Activated CD8-positive, alpha-beta memory T cell treated with anti-CD3 and anti-CD28 coated beads, Interleukin-2, amount 10 ng/mL, durations not matched to agents 7 days and 5 days (primary cell): Measurements from ENCODE around the gene SPATA13. TPM values are rescaled to one million over a fixed set of nuclear protein-coding genes. Genes with fewer than 3 reads are reported as not detected.
"Not testable (repeated sequence)": the region's sequence is repeated elsewhere in the genome, so short reads cannot be mapped to it uniquely, and the experiment has no call there.

Experiments used
- ATAC-seq: fragments of 150-1000 bp; cut with Tn5 transposase; one replicate; pipeline ENCODE4 v1.10.0; 2021; ENCODE audit warnings: moderate library complexity
- CTCF ChIA-PET: fragments of 350-600 bp; sonication (Branson Sonifier 250); formaldehyde crosslinking; loops from one replicate; lab custom pipeline; 2021; ENCODE audit warnings: antibody characterized with exemption; lab: Charles Lee
- DNase-seq: peaks from one replicate; pipeline ENCODE4 v3.0.0-alpha.2; 2020
- H3K27ac Mint-ChIP-seq: one replicate; pipeline ENCODE4 v1.8.0; 2021; ENCODE audit warnings: mild to moderate bottlenecking, mixed read lengths
- H3K27me3 Mint-ChIP-seq: one replicate; pipeline ENCODE4 v1.8.0; 2021; ENCODE audit warnings: mixed read lengths
- H3K36me3 Mint-ChIP-seq: one replicate; pipeline ENCODE4 v1.8.0; 2021; ENCODE audit warnings: mild to moderate bottlenecking, mixed read lengths
- H3K4me1 Mint-ChIP-seq: one replicate; pipeline ENCODE4 v1.8.0; 2021; ENCODE audit warnings: mixed read lengths
- H3K4me3 Mint-ChIP-seq: one replicate; pipeline ENCODE4 v1.8.0; 2021; ENCODE audit warnings: mild to moderate bottlenecking, moderate library complexity, mixed read lengths
- H3K9me3 Mint-ChIP-seq: one replicate; pipeline ENCODE4 v1.8.0; 2022; ENCODE audit warnings: low read depth, mixed read lengths
- total RNA-seq, 2 experiments: library from RNA; stranded (reverse); gene quantifications; one replicate each; pipeline ENCODE4 v1.2.3, GENCODE V29; 2021

The SPATA13 gene
- 10 to 100 TPM; 51.0 to 57.8 TPM for total RNA-seq

DNA sequence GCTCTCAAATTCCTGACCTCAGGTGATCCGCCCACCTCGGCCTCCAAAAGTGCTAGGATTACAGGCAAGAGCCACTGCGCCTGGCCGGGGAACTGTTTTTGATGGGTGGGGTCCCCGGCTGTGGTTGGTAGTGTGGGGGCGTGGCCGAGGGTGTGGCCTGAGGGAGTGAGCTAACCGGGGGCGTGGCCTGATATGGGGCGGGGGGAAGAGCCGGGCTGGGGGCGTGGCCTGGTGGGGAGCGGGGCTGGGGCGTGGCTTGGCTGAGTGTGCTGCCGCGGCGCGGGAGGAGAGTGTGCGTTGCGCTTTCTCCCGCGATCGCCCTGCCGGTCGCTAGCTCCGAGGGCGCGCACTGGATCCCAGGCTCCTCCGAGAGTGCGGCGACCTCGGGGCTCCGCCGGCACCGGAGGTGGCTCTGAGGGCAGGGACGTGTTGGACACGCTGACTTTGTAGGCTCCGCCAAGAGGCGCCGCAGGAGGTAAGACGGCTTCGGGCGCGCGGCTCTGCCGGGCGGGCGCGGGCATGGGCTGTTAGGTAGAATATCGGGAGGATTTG lies at the start of gene SPATA13:
SPATA13 (plus strand) TSS at position 263 of the 552 bp plus-strand sequence. CDS start 62,210 bp downstream, outside the sequence.
- peak within 1 kb of the TSS; percentile 83 for H3K4me3 Mint-ChIP-seq
- H3K27me3 Mint-ChIP-seq = peaks cover 13% of the 10 kb centered on the region
- CTCF ChIA-PET = interaction anchor here (0.6 to 2.3 kb wide), 16 partner anchors 8 to 139 kb away, joined by 3 to 7 read pairs (median 3); no protein-coding TSS in a partner anchor
- H3K27ac Mint-ChIP-seq = peak within 1 kb of the TSS; percentile 48
- peaks cover 2% of the 10 kb centered on the region for H3K36me3 Mint-ChIP-seq
- no peaks in the 10 kb centered on the region for H3K9me3 Mint-ChIP-seq
- DNase-seq = peak; percentile 94
- ATAC-seq = peak; percentile 93
- peaks cover 33% of the 10 kb centered on the region for H3K4me1 Mint-ChIP-seq

DNA sequence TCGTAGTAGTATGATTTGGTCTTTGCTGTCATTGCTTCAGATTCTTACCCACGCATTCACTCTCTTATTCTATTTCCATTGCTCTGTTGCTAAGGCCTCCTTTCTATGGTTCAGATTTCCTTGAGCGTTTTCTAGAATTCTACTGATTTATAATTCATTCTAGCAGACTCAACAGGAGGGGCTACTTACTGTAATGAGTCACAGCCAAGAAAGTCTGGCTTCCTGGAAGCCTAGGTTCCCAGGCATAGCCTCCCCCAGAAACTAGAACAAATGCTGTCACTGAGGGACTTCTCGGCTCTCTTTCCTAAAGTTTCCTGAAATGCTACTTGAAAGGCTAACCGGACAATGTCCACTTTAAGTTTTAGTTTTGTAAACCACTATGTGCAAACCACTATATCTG lies 47.7 kb upstream of the SPATA13 start:
- Mint-ChIP-seq H3K4me3 (no peak overlapping the region), H3K9me3 (no peaks in the 10 kb centered on the region), H3K36me3 (no peaks in the 10 kb centered on the region), H3K27me3 (peaks cover 25% of the 10 kb centered on the region), H3K27ac (no peak overlapping the region), H3K4me1 (peaks cover 10% of the 10 kb centered on the region)
- ATAC-seq (no peak), DNase-seq (no peak)
- CTCF ChIA-PET = interaction anchor here (1.0 kb wide), 1 partner anchor 59 kb away, joined by 3 read pairs; no protein-coding TSS in a partner anchor

GRCh38 chr13:24115671-24116070 lies 44.8 kb upstream of the SPATA13 start:
- Mint-ChIP-seq H3K27me3 (peaks cover 15% of the 10 kb centered on the region), H3K4me3 (no peak overlapping the region), H3K9me3 (no peaks in the 10 kb centered on the region), H3K36me3 (peaks cover 2% of the 10 kb centered on the region), H3K4me1 (peaks cover 29% of the 10 kb centered on the region), H3K27ac (no peak overlapping the region)
- CTCF ChIA-PET = interaction anchor here (1.5 kb wide), 1 partner anchor 63 kb away, joined by 5 read pairs; no protein-coding TSS in a partner anchor
- ATAC-seq (no peak), DNase-seq (no peak)

GRCh38 chr13:24116131-24116530 lies 44.4 kb upstream of the SPATA13 start:
- Mint-ChIP-seq H3K36me3 (peaks cover 2% of the 10 kb centered on the region), H3K9me3 (no peaks in the 10 kb centered on the region), H3K27ac (no peak overlapping the region), H3K4me1 (peaks cover 33% of the 10 kb centered on the region), H3K27me3 (peaks cover 15% of the 10 kb centered on the region), H3K4me3 (no peak overlapping the region)
- CTCF ChIA-PET = interaction anchor here (1.5 kb wide), 1 partner anchor 63 kb away, joined by 5 read pairs; no protein-coding TSS in a partner anchor
- DNase-seq (no peak), ATAC-seq (no peak)

- CTCF ChIA-PET = interaction anchor here (0.8 to 2.4 kb wide), 2 partner anchors 21 to 98 kb away, joined by 3 to 5 read pairs; no protein-coding TSS in a partner anchor
- peak overlapping the region; percentile 34 for H3K27ac Mint-ChIP-seq
These were observed 41.9 kb upstream of the SPATA13 start for GRCh38 chr13:24118576-24118975.

GRCh38 chr13:24119626-24120508 lies 40.7 kb upstream of the SPATA13 start:
- no peak overlapping the region for H3K4me3 Mint-ChIP-seq
- ATAC-seq (no peak), DNase-seq (no peak)
- no peak overlapping the region for H3K27ac Mint-ChIP-seq
- CTCF ChIA-PET = interaction anchor here (2.4 to 2.6 kb wide), 2 partner anchors 10 to 100 kb away, joined by 5 to 8 read pairs; no protein-coding TSS in a partner anchor
- peaks cover 2% of the 10 kb centered on the region for H3K36me3 Mint-ChIP-seq
- peaks cover 11% of the 10 kb centered on the region for H3K27me3 Mint-ChIP-seq
- no peaks in the 10 kb centered on the region for H3K9me3 Mint-ChIP-seq
- H3K4me1 Mint-ChIP-seq = peaks cover 55% of the 10 kb centered on the region

More at GRCh38 chr13:24118576-24118975, 41.9 kb upstream of the SPATA13 start:
- Mint-ChIP-seq H3K36me3 (peaks cover 2% of the 10 kb centered on the region), H3K9me3 (no peaks in the 10 kb centered on the region), H3K4me3 (no peak overlapping the region), H3K4me1 (peaks cover 52% of the 10 kb centered on the region), H3K27me3 (peaks cover 8% of the 10 kb centered on the region)
- ATAC-seq = peak; percentile 50
- no peak for DNase-seq

DNA sequence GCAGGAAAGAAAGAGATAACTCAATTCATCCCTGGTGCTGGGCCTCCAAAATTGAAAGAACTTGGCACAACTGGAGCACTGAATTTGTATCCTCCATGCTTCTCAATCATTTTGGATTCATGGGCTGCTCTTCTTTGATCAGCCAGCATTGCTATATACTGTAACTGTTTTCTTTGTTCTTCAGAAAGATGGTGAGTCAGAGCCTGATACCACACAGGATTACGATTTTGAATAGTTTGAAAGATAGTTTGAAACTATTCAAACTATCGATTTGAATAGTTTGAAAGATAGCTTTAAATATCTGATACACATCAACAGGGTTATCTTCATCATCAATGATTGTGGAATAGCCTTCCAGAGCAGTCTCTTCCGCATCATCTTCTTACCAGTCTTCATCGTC lies 38.5 kb upstream of the SPATA13 start:
- CTCF ChIA-PET = interaction anchor here (1.5 to 2.6 kb wide), 3 partner anchors 8 to 96 kb away, joined by 4 to 8 read pairs (median 4); no protein-coding TSS in a partner anchor
- H3K36me3 Mint-ChIP-seq, H3K9me3 Mint-ChIP-seq, DNase-seq, H3K4me3 Mint-ChIP-seq: not testable (repeated sequence)
- peak; percentile 82 for ATAC-seq
- peaks cover 71% of the 10 kb centered on the region for H3K4me1 Mint-ChIP-seq
- H3K27me3 Mint-ChIP-seq = peaks cover 11% of the 10 kb centered on the region
- H3K27ac Mint-ChIP-seq = peak overlapping the region; percentile 72

- H3K9me3 Mint-ChIP-seq = no peaks in the 10 kb centered on the region
- DNase-seq (no peak), ATAC-seq (no peak)
- H3K27ac Mint-ChIP-seq = peak overlapping the region; percentile 67
- CTCF ChIA-PET = interaction anchor here (2.6 kb wide), 1 partner anchor 7 kb away, joined by 8 read pairs; no protein-coding TSS in a partner anchor
- no peak overlapping the region for H3K4me3 Mint-ChIP-seq
- H3K4me1 Mint-ChIP-seq = peaks cover 76% of the 10 kb centered on the region
- H3K27me3 Mint-ChIP-seq = peaks cover 11% of the 10 kb centered on the region
- H3K36me3 Mint-ChIP-seq = peaks cover 2% of the 10 kb centered on the region
These were observed 38.0 kb upstream of the SPATA13 start for GRCh38 chr13:24122569-24122968.

DNA sequence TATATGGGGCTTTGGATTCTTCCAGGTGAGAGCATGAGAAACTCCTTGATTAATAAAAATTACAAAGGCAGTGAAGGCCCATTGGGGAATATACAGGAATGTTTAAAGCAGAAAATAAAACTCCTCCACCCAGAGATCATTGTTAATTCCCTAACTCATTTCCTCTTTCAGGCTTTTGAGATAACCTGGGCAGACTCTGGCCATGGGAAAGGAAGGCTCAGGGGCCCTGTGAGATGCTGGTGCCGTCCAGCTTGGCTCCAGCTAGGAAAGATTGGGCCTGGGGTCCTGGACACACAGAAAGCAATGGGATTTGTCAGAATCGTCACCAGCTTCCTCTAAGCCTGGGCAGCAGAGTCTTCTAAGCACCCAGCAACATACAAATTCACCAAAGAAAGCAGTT lies 36.8 kb upstream of the SPATA13 start:
- Mint-ChIP-seq H3K4me3 (no peak overlapping the region), H3K36me3 (peaks cover 2% of the 10 kb centered on the region), H3K9me3 (no peaks in the 10 kb centered on the region), H3K27me3 (peaks cover 11% of the 10 kb centered on the region), H3K4me1 (peaks cover 74% of the 10 kb centered on the region), H3K27ac (no peak overlapping the region)
- ATAC-seq = no peak
- CTCF ChIA-PET = no interaction called here
- DNase-seq = no peak

DNA sequence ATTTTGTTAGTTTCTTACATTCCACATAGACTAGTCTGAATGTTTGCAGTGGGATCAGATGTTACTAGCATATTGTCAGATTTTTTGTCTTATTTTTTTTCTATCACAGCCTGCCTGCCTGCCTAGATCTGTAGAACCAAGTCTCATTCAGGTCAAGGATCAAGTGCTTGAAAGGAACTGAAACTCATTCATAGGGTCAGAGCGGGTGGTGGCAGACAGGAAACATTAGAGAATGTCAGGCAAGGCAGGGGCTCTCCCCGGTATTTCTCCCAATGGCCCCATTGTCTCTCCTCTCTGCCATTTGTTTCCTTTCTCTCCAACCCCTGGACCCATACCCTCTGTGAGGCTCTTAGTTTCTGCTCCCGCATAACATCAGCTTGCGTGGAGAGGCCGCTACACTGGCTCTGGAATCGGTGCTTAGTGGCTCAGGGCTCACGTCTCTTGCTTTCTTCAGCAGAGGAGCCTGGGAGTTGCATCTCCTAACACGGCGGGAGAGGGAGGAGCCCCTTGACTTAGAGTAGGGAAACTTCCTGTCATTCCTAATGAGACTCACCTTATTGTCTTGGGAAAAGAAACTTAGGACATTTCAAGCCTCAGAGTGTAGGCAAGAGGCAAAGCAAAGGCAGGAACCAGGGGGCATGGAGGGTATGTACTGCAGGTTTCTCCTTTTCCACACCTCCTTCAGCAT lies 35.6 kb upstream of the SPATA13 start:
- peaks cover 76% of the 10 kb centered on the region for H3K4me1 Mint-ChIP-seq
- ATAC-seq (no peak), DNase-seq (no peak)
- peaks cover 2% of the 10 kb centered on the region for H3K36me3 Mint-ChIP-seq
- no peak overlapping the region for H3K4me3 Mint-ChIP-seq
- CTCF ChIA-PET = no interaction called here
- H3K9me3 Mint-ChIP-seq = no peaks in the 10 kb centered on the region
- peak overlapping the region; percentile 60 for H3K27ac Mint-ChIP-seq
- peaks cover 11% of the 10 kb centered on the region for H3K27me3 Mint-ChIP-seq

DNA sequence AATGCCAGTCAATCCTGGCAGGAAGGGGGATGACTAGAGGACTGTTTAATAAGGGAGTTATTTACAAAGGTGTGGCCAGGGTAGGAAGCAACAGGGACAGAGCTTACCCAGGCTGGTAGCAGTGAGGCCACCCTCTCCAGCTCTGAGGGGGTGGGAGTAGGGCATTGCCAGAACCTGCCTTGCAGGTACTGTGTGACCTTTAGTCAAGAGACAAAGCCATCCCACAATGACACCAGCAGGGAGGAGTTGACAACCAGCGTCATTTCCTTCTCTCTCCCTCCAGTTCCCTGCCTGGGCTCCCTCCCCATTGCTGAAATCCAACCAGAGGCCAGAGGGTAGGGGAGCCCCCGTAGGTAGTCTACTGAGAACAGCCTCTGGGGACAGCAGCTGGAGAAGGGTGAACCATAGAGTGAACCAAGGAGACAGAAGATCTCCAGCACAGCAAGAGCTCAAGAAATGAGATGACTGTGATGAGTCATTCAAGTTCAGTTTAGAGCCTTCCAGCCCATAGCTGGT lies 33.3 kb upstream of the SPATA13 start:
- Mint-ChIP-seq H3K36me3 (peaks cover 14% of the 10 kb centered on the region), H3K4me1 (peaks cover 72% of the 10 kb centered on the region), H3K27me3 (peaks cover 10% of the 10 kb centered on the region), H3K9me3 (peaks cover 6% of the 10 kb centered on the region), H3K4me3 (no peak overlapping the region), H3K27ac (peak overlapping the region; percentile 69)
- CTCF ChIA-PET = interaction anchor here (0.6 to 1.3 kb wide), 5 partner anchors 74 to 107 kb away, joined by 3 to 8 read pairs (median 5); no protein-coding TSS in a partner anchor
- DNase-seq (peak; percentile 70), ATAC-seq (peak; percentile 84)

- ATAC-seq (no peak), DNase-seq (no peak)
- CTCF ChIA-PET = interaction anchor here (1.2 kb wide), 1 partner anchor 100 kb away, joined by 5 read pairs; no protein-coding TSS in a partner anchor
- H3K4me3 Mint-ChIP-seq = no peak overlapping the region
- peaks cover 69% of the 10 kb centered on the region for H3K4me1 Mint-ChIP-seq
- H3K27ac Mint-ChIP-seq = no peak overlapping the region
- H3K27me3 Mint-ChIP-seq = peaks cover 2% of the 10 kb centered on the region
- H3K36me3 Mint-ChIP-seq = peaks cover 14% of the 10 kb centered on the region
- peaks cover 6% of the 10 kb centered on the region for H3K9me3 Mint-ChIP-seq
These were observed 32.4 kb upstream of the SPATA13 start for GRCh38 chr13:24128112-24128511.
